ENCODE measurements around the gene JAGN1. TPM values are rescaled to one million over a fixed set of nuclear protein-coding genes. Genes with fewer than 3 reads are reported as not detected.
"Not testable (repeated sequence)": the region's sequence is repeated elsewhere in the genome, so short reads cannot be mapped to it uniquely, and the experiment has no call there.

The JAGN1 gene
- total RNA-seq, 1 donor from 2014 or later, result 35.5 TPM

- FAIRE-seq, result no peak
- no peak for TF ChIP-seq CTCF (IDR thresholded peaks at IDR 0.05; ENCODE audit: insufficient read depth, low read length, severe bottlenecking)
- H3K36me3 ChIP-seq (ENCODE audit: control insufficient read depth, insufficient read depth, low read length), result no peaks in the 10 kb centered on the region
- H3K27me3 ChIP-seq (ENCODE audit: control insufficient read depth, insufficient read depth, low read length), result peaks cover 3% of the 10 kb centered on the region
- no peak for DNase-seq (ENCODE audit: low read depth)
- no peak overlapping the region for H3K4me3 ChIP-seq (ENCODE audit: low read depth, low read length)
Measured at GRCh38 chr3:9861201-9861600, 29.2 kb upstream of the JAGN1 start.

- FAIRE-seq (no peak), DNase-seq (ENCODE audit: low read depth) (no peak)
- Histone ChIP-seq H3K27me3 (ENCODE audit: control insufficient read depth, insufficient read depth, low read length) (peaks cover 3% of the 10 kb centered on the region), H3K4me3 (ENCODE audit: low read depth, low read length) (no peak overlapping the region), H3K36me3 (ENCODE audit: control insufficient read depth, insufficient read depth, low read length) (no peaks in the 10 kb centered on the region)
- TF ChIP-seq CTCF (IDR thresholded peaks at IDR 0.05; ENCODE audit: insufficient read depth, low read length, severe bottlenecking), result no peak
Measured at GRCh38 chr3:9861626-9862130, 28.7 kb upstream of the JAGN1 start.

- peak overlapping the region; percentile 23 for H3K4me3 ChIP-seq (ENCODE audit: low read depth, low read length)
- peak; percentile 50 for TF ChIP-seq CTCF (IDR thresholded peaks at IDR 0.05; ENCODE audit: insufficient read depth, low read length, severe bottlenecking)
- no peak for DNase-seq (ENCODE audit: low read depth)
- H3K36me3 ChIP-seq (ENCODE audit: control insufficient read depth, insufficient read depth, low read length), result no peaks in the 10 kb centered on the region
- no peak for FAIRE-seq
- H3K27me3 ChIP-seq (ENCODE audit: control insufficient read depth, insufficient read depth, low read length), result peaks cover 3% of the 10 kb centered on the region
Measured at GRCh38 chr3:9862391-9863057, 27.9 kb upstream of the JAGN1 start.

GRCh38 chr3:9863058-9863772 is 27.2 kb upstream of the JAGN1 start:
- H3K4me3 ChIP-seq (ENCODE audit: low read depth, low read length), result peak overlapping the region; percentile 23
- TF ChIP-seq CTCF (IDR thresholded peaks at IDR 0.05; ENCODE audit: insufficient read depth, low read length, severe bottlenecking), result no peak
- H3K36me3 ChIP-seq (ENCODE audit: control insufficient read depth, insufficient read depth, low read length), result no peaks in the 10 kb centered on the region
- no peak for DNase-seq (ENCODE audit: low read depth)
- H3K27me3 ChIP-seq (ENCODE audit: control insufficient read depth, insufficient read depth, low read length), result peaks cover 3% of the 10 kb centered on the region
- no peak for FAIRE-seq

GRCh38 chr3:9864200-9864927 is 26.0 kb upstream of the JAGN1 start:
- no peak for FAIRE-seq
- H3K27me3 ChIP-seq (ENCODE audit: control insufficient read depth, insufficient read depth, low read length), result peaks cover 3% of the 10 kb centered on the region
- no peak overlapping the region for H3K4me3 ChIP-seq (ENCODE audit: low read depth, low read length)
- DNase-seq (ENCODE audit: low read depth), result peak; percentile 54
- no peak for TF ChIP-seq CTCF (IDR thresholded peaks at IDR 0.05; ENCODE audit: insufficient read depth, low read length, severe bottlenecking)
- H3K36me3 ChIP-seq (ENCODE audit: control insufficient read depth, insufficient read depth, low read length), result no peaks in the 10 kb centered on the region

- not testable (repeated sequence) for FAIRE-seq; DNase-seq (ENCODE audit: low read depth); H3K36me3 ChIP-seq (ENCODE audit: control insufficient read depth, insufficient read depth, low read length); H3K4me3 ChIP-seq (ENCODE audit: low read depth, low read length); H3K27me3 ChIP-seq (ENCODE audit: control insufficient read depth, insufficient read depth, low read length)
Measured at GRCh38 chr3:9865125-9865637, 25.2 kb upstream of the JAGN1 start.

Data from bronchial epithelial cell (primary cell).